MM.1S (cell line): ENCODE measurements around the gene IFT122.

Experiments used
- DNase-seq: peaks from one replicate; pipeline ENCODE4 v3.0.0-alpha.2; 2015
- H2AFZ ChIP-seq: fragments of 300-600 bp; sonication (generic); 2 replicates; pipeline ENCODE4 v1.6.0; 2016; ENCODE audit warnings: antibody characterized with exemption, low read length
- H3F3A ChIP-seq: fragments of 300-600 bp; sonication (generic); 2 replicates; pipeline ENCODE4 v1.6.1; 2016; ENCODE audit warnings: mild to moderate bottlenecking, antibody characterized with exemption, low read length, moderate library complexity, mixed read lengths; ENCODE audit not compliant: insufficient read depth
- H3K27ac ChIP-seq: fragments of 300-600 bp; sonication (generic); 2 replicates; pipeline ENCODE4 v1.5.1; 2016; ENCODE audit warnings: mild to moderate bottlenecking, low read length
- H3K27me3 ChIP-seq: fragments of 300-600 bp; sonication (generic); replicated peaks from 2 replicates; pipeline ENCODE4 v1.6.0; 2016; ENCODE audit warnings: low read length; ENCODE audit not compliant: insufficient read depth
- H3K36me3 ChIP-seq: fragments of 300-600 bp; sonication (generic); replicated peaks from 2 replicates; pipeline ENCODE4 v1.6.1; 2016; ENCODE audit warnings: mild to moderate bottlenecking, low read length, mixed read lengths; ENCODE audit not compliant: insufficient read depth
- H3K4me1 ChIP-seq: fragments of 300-600 bp; sonication (generic); 2 replicates; pipeline ENCODE4 v1.6.1; 2016; ENCODE audit warnings: low read length, mixed read lengths
- H3K4me2 ChIP-seq: fragments of 300-600 bp; sonication (generic); 2 replicates; pipeline ENCODE4 v1.6.0; 2016; ENCODE audit warnings: low read depth, low read length
- H3K4me3 ChIP-seq: fragments of 300-600 bp; sonication (generic); 2 replicates; pipeline ENCODE4 v1.5.1; 2016; ENCODE audit warnings: low read length, mixed read lengths
- H3K79me2 ChIP-seq: fragments of 300-600 bp; sonication (generic); 2 replicates; pipeline ENCODE4 v1.6.1; 2016; ENCODE audit warnings: mixed run types, low read length, mixed read lengths
- H3K9ac ChIP-seq: fragments of 300-600 bp; sonication (generic); 2 replicates; pipeline ENCODE4 v1.6.1; 2016; ENCODE audit warnings: low read length, mixed read lengths
- H3K9me2 ChIP-seq: fragments of 300-600 bp; sonication (generic); replicated peaks from 2 replicates; pipeline ENCODE4 v1.6.1; 2016; ENCODE audit warnings: mild to moderate bottlenecking, low read length, mixed read lengths; ENCODE audit not compliant: insufficient read depth
- H3K9me3 ChIP-seq: fragments of 300-600 bp; sonication (generic); replicated peaks from 2 replicates; pipeline ENCODE4 v1.6.1; 2016; ENCODE audit warnings: mild to moderate bottlenecking, low read length, mixed read lengths; ENCODE audit not compliant: insufficient read depth
- H4K20me1 ChIP-seq: fragments of 300-600 bp; sonication (generic); 2 replicates; pipeline ENCODE4 v1.6.1; 2016; ENCODE audit warnings: mild to moderate bottlenecking, low read length, moderate library complexity, mixed read lengths; ENCODE audit not compliant: insufficient read depth
- EZH2 ChIP-seq: fragments of 300-600 bp; sonication (generic); optimal IDR thresholded peaks from 2 replicates; pipeline ENCODE3; 2017; ENCODE audit warnings: low read depth, mild to moderate bottlenecking, antibody characterized with exemption, low read length, mixed read lengths
- EZH2phosphoT487 ChIP-seq: fragments of 300-600 bp; sonication (generic); IDR thresholded peaks from 2 replicates; pipeline ENCODE4 v1.6.1; 2018; ENCODE audit warnings: antibody characterized with exemption, low read length
- TF ChIP-seq, protein P1 (sequence below): fragments of 300-600 bp; sonication (generic); IDR thresholded peaks from 2 replicates; pipeline ENCODE4 v1.5.1; 2016; ENCODE audit warnings: antibody characterized with exemption, low read length, mixed read lengths

IFT122 gene

GRCh38 chr3:129517516-129517915 is 77.5 kb downstream of the IFT122 start:
- TF ChIP-seq, protein P1, sequence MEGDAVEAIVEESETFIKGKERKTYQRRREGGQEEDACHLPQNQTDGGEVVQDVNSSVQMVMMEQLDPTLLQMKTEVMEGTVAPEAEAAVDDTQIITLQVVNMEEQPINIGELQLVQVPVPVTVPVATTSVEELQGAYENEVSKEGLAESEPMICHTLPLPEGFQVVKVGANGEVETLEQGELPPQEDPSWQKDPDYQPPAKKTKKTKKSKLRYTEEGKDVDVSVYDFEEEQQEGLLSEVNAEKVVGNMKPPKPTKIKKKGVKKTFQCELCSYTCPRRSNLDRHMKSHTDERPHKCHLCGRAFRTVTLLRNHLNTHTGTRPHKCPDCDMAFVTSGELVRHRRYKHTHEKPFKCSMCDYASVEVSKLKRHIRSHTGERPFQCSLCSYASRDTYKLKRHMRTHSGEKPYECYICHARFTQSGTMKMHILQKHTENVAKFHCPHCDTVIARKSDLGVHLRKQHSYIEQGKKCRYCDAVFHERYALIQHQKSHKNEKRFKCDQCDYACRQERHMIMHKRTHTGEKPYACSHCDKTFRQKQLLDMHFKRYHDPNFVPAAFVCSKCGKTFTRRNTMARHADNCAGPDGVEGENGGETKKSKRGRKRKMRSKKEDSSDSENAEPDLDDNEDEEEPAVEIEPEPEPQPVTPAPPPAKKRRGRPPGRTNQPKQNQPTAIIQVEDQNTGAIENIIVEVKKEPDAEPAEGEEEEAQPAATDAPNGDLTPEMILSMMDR: no peak
- TF ChIP-seq EZH2: no peak
- TF ChIP-seq EZH2phosphoT487: no peak

DNA sequence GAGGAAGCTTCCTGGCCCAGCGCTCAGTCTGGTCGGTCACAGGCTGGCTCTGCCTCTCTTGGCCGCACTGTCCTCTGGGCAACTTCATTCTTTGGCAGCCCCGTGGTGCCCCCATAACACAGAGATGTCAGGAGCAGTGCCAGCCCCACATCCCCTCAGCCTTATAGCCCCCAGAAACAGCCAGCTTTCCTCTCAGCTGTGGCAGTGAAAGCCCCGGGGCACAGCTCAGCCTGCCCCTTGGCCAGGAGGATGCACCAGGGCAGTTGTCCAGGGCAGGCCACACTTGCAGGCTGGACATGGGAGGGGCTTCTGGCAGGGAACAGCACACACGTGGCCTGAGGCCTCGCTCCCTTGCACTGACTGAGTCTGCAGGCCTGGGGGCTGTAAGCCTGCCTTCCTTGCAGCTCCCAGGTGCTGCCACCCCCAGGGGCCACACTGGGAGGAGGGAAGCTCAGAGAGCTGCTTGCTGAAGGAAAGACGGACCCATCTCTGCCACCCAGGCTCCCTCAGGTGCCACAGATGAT is 78.1 kb downstream of the IFT122 start:
- H3K4me1 ChIP-seq: no peaks in the 10 kb centered on the region
- TF ChIP-seq EZH2 (no peak), EZH2phosphoT487 (no peak)
- TF ChIP-seq, protein P1: no peak
- no peak overlapping the region for H3K27ac ChIP-seq
- no peak overlapping the region for H3K4me3 ChIP-seq
- no peaks in the 10 kb centered on the region for H3K36me3 ChIP-seq
- no peaks in the 10 kb centered on the region for H3K27me3 ChIP-seq
- H3K9ac ChIP-seq: no peak overlapping the region
- H4K20me1 ChIP-seq: no peaks in the 10 kb centered on the region
- H3K9me2 ChIP-seq: no peaks in the 10 kb centered on the region
- H3K9me3 ChIP-seq: no peaks in the 10 kb centered on the region
- H3K79me2 ChIP-seq: no peaks in the 10 kb centered on the region
- DNase-seq: no peak
- no peak overlapping the region for H3K4me2 ChIP-seq
- no peak overlapping the region for H2AFZ ChIP-seq
- H3F3A ChIP-seq: no peaks in the 10 kb centered on the region

More at GRCh38 chr3:129517516-129517915, 77.5 kb downstream of the IFT122 start:
- Histone ChIP-seq H3F3A (no peaks in the 10 kb centered on the region), H4K20me1 (no peaks in the 10 kb centered on the region), H3K27ac (no peak overlapping the region), H3K4me3 (no peak overlapping the region), H3K4me2 (no peak overlapping the region), H2AFZ (no peak overlapping the region), H3K4me1 (no peaks in the 10 kb centered on the region), H3K36me3 (no peaks in the 10 kb centered on the region), H3K9me3 (no peaks in the 10 kb centered on the region), H3K27me3 (no peaks in the 10 kb centered on the region), H3K9me2 (no peaks in the 10 kb centered on the region), H3K9ac (no peak overlapping the region), H3K79me2 (no peaks in the 10 kb centered on the region)
- DNase-seq: no peak

GRCh38 chr3:129518581-129518980 is 78.6 kb downstream of the IFT122 start:
- H3K27me3 ChIP-seq: no peaks in the 10 kb centered on the region
- TF ChIP-seq EZH2phosphoT487 (no peak), EZH2 (no peak)
- TF ChIP-seq, protein P1: no peak
- H3K36me3 ChIP-seq: no peaks in the 10 kb centered on the region
- H4K20me1 ChIP-seq: no peaks in the 10 kb centered on the region
- no peaks in the 10 kb centered on the region for H3K4me1 ChIP-seq
- no peak overlapping the region for H3K27ac ChIP-seq
- H3K79me2 ChIP-seq: no peaks in the 10 kb centered on the region
- no peaks in the 10 kb centered on the region for H3K9me2 ChIP-seq
- no peak overlapping the region for H2AFZ ChIP-seq
- no peak overlapping the region for H3K9ac ChIP-seq
- no peak overlapping the region for H3K4me2 ChIP-seq
- H3K4me3 ChIP-seq: no peak overlapping the region
- DNase-seq: no peak
- H3F3A ChIP-seq: no peaks in the 10 kb centered on the region
- H3K9me3 ChIP-seq: no peaks in the 10 kb centered on the region
